HepG2 (cell line): ENCODE results near the gene TRAF5. TPM values are rescaled to one million over a fixed set of nuclear protein-coding genes. Genes with fewer than 3 reads are reported as not detected.

ENCODE experiments used
- CCAR2 ChIP-seq: fragments of 200-400 bp; formaldehyde crosslinking; optimal IDR thresholded peaks from 2 replicates; pipeline ENCODE3; 2018; ENCODE audit warnings: low read depth, mild to moderate bottlenecking, low read length, moderate library complexity
- CHD2 ChIP-seq: IDR thresholded peaks from 2 replicates; pipeline ENCODE4 v1.6.1; 2011; ENCODE audit warnings: low read depth, low read length, improper control_type of control experiment
- EZH2 ChIP-seq: conservative IDR thresholded peaks from 2 replicates; pipeline ENCODE4 v1.6.1; 2012; ENCODE audit warnings: mild to moderate bottlenecking, low read depth, low read length, moderate library complexity
- GZF1 ChIP-seq: sonication (generic); formaldehyde crosslinking; IDR thresholded peaks from 2 replicates; pipeline ENCODE4 v1.5.1; 2020; ENCODE audit warnings: mild to moderate bottlenecking, missing genetic modification reagents
- MAZ ChIP-seq, 2 experiments: sonication (generic) in 1 of 2; formaldehyde crosslinking in 1 of 2; IDR thresholded peaks; 2 replicates each; pipeline versions ENCODE4 v1.5.0 to v1.6.1; 2012 to 2020; ENCODE audit warnings: low read depth in 2 of 2, mild to moderate bottlenecking in 2 of 2, borderline replicate concordance in 1 of 2, improper control_type of control experiment in 1 of 2, low read length in 1 of 2, missing genetic modification reagents in 1 of 2, moderate library complexity in 1 of 2
- MEIS2 ChIP-seq: sonication (generic); formaldehyde crosslinking; IDR thresholded peaks from 2 replicates; pipeline ENCODE4 v1.9.0; 2021; ENCODE audit warnings: mild to moderate bottlenecking, missing genetic modification reagents
- REL ChIP-seq: sonication (generic); formaldehyde crosslinking; conservative IDR thresholded peaks from 2 replicates; pipeline ENCODE4 v1.8.0; 2022; ENCODE audit warnings: mild to moderate bottlenecking, missing genetic modification reagents, moderate library complexity
- RNF2 ChIP-seq: fragments of 450-650 bp; conservative IDR thresholded peaks from 2 replicates; pipeline ENCODE4 v1.6.1; 2016; ENCODE audit warnings: low read depth
- SIN3B ChIP-seq: fragments of 150-350 bp; IDR thresholded peaks from 2 replicates; pipeline ENCODE4 v1.6.1; 2014; ENCODE audit warnings: low read length
- SRF ChIP-seq: IDR thresholded peaks from 2 replicates; pipeline ENCODE4 v1.6.1; 2011; ENCODE audit warnings: mild to moderate bottlenecking, low read depth, low read length, moderate library complexity
- SUZ12 ChIP-seq: fragments of 150-350 bp; IDR thresholded peaks from 2 replicates; pipeline ENCODE4 v1.6.1; 2014; ENCODE audit warnings: low read depth, low read length
- ZNF33B ChIP-seq: sonication (generic); formaldehyde crosslinking; IDR thresholded peaks from 2 replicates; pipeline ENCODE4 v1.5.1; 2020; ENCODE audit warnings: mild to moderate bottlenecking, missing genetic modification reagents
- ZNF547 ChIP-seq: sonication (generic); formaldehyde crosslinking; IDR thresholded peaks from 2 replicates; pipeline ENCODE4 v1.5.1; 2020; ENCODE audit warnings: mild to moderate bottlenecking, missing genetic modification reagents
- ZNF780A ChIP-seq: sonication (generic); formaldehyde crosslinking; IDR thresholded peaks from 2 replicates; pipeline ENCODE4 v1.8.0; 2022; ENCODE audit warnings: mild to moderate bottlenecking, missing genetic modification reagents, moderate library complexity
- polyA plus RNA-seq, 8 experiments: library from polyadenylated mRNA; depleted of rRNA in 3 of 8; stranded (reverse) in 7 of 8; unstranded in 1 of 8; fragments of >200 nt; fragmentation: Illumina TruSeq in 4 of 8; extraction: Trizol in 4 of 8; gene quantifications; 2 replicates each; pipeline versions ENCODE4 v1.2.1 to v1.2.3, GENCODE V29; 2011 to 2016; ENCODE audit warnings: low read depth in 4 of 8, missing spikeins in 1 of 8, mixed read lengths in 1 of 8; ENCODE audit not compliant: insufficient read depth in 1 of 8
- total RNA-seq, 5 experiments: library from RNA; depleted of rRNA; stranded (reverse); fragments of >200 nt; fragmentation: Illumina TruSeq; extraction: Trizol; gene quantifications; 2 replicates each; pipeline ENCODE4 v1.2.3, GENCODE V29; 2016; ENCODE audit warnings: low read depth in 1 of 5
- TF ChIP-seq, protein P1 (sequence below): sonication (generic); formaldehyde crosslinking; IDR thresholded peaks from 2 replicates; pipeline ENCODE4 v1.5.1; 2020; ENCODE audit warnings: missing genetic modification reagents, mild to moderate bottlenecking, borderline replicate concordance
- TF ChIP-seq, protein P2 (sequence below): sonication (generic); formaldehyde crosslinking; IDR thresholded peaks from 2 replicates; pipeline ENCODE4 v1.5.1; 2020; ENCODE audit warnings: mild to moderate bottlenecking, missing genetic modification reagents
- TF ChIP-seq, protein P3 (sequence below): sonication (generic); formaldehyde crosslinking; IDR thresholded peaks from 2 replicates; pipeline ENCODE4 v1.4.0; 2020; ENCODE audit warnings: missing genetic modification reagents
- TF ChIP-seq, protein P4 (sequence below): sonication (generic); formaldehyde crosslinking; IDR thresholded peaks from 2 replicates; pipeline ENCODE4 v1.5.1; 2020; ENCODE audit warnings: mild to moderate bottlenecking, missing genetic modification reagents, moderate library complexity
- TF ChIP-seq, protein P5 (sequence below): sonication (generic); formaldehyde crosslinking; IDR thresholded peaks from 2 replicates; pipeline ENCODE4 v1.4.0; 2020; ENCODE audit warnings: missing genetic modification reagents, borderline replicate concordance

The TRAF5 gene
- total and polyA plus RNA-seq, 2 of the 13 experiments (the other 11 are each of a cell fraction or from before 2014, with no cell fraction given): 0.27 to 1.6 TPM

DNA sequence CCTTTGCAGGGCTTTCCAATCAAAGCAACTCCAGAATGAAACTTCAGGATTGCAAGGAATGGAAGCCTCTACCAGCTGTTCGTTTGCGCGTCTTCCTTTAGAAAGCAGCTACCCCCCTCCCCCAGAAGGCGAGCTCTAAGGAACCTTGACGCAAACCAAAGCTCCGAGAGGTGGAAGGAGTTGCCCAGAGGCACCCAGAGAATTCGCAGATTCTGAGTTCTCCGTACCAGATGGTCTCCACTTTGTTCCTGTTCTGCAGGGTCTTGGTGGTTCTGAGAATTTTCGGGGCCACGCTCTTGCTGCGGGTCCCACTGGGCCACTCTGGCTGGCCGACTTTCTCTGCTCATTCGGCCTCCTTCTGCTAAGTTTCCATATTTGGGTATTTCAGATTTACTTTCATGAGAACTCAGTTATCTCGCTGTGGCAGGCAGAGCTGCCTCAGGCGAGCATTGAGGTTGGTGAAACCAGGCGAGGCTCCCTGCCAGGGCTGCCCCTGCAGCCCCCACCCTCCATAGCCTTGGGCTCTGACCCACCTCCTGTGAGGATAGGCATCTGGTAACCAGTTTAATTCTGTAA lies 801 bp downstream of the TRAF5 start (continued):
- TF ChIP-seq, protein P1, sequence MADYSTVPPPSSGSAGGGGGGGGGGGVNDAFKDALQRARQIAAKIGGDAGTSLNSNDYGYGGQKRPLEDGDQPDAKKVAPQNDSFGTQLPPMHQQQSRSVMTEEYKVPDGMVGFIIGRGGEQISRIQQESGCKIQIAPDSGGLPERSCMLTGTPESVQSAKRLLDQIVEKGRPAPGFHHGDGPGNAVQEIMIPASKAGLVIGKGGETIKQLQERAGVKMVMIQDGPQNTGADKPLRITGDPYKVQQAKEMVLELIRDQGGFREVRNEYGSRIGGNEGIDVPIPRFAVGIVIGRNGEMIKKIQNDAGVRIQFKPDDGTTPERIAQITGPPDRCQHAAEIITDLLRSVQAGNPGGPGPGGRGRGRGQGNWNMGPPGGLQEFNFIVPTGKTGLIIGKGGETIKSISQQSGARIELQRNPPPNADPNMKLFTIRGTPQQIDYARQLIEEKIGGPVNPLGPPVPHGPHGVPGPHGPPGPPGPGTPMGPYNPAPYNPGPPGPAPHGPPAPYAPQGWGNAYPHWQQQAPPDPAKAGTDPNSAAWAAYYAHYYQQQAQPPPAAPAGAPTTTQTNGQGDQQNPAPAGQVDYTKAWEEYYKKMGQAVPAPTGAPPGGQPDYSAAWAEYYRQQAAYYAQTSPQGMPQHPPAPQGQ (CRISPR knock-in tag): no peak
- TF ChIP-seq RNF2 (0 out of 2 replicates have a peak, but pooled peaks have one; percentile 26), MEIS2 (CRISPR knock-in tag) (no peak), MAZ (IDR thresholded peaks at IDR 0.05; ENCODE audit: borderline replicate concordance, low read depth, low read length) (no peak), MAZ (CRISPR knock-in tag; IDR thresholded peaks at IDR 0.05; ENCODE audit: low read depth) (no peak), SUZ12 (no peak), SIN3B (no peak), ZNF33B (no peak), SRF (peak; percentile 46; the same call in 1 of the 2 replicates), EZH2 (peak; percentile 56; the same call in 1 of the 2 replicates), GZF1 (CRISPR knock-in tag) (no peak), ZNF547 (no peak), CCAR2 (no peak), REL (CRISPR knock-in tag) (no peak), ZNF780A (CRISPR knock-in tag) (no peak), CHD2 (no peak)
- TF ChIP-seq, protein P2, sequence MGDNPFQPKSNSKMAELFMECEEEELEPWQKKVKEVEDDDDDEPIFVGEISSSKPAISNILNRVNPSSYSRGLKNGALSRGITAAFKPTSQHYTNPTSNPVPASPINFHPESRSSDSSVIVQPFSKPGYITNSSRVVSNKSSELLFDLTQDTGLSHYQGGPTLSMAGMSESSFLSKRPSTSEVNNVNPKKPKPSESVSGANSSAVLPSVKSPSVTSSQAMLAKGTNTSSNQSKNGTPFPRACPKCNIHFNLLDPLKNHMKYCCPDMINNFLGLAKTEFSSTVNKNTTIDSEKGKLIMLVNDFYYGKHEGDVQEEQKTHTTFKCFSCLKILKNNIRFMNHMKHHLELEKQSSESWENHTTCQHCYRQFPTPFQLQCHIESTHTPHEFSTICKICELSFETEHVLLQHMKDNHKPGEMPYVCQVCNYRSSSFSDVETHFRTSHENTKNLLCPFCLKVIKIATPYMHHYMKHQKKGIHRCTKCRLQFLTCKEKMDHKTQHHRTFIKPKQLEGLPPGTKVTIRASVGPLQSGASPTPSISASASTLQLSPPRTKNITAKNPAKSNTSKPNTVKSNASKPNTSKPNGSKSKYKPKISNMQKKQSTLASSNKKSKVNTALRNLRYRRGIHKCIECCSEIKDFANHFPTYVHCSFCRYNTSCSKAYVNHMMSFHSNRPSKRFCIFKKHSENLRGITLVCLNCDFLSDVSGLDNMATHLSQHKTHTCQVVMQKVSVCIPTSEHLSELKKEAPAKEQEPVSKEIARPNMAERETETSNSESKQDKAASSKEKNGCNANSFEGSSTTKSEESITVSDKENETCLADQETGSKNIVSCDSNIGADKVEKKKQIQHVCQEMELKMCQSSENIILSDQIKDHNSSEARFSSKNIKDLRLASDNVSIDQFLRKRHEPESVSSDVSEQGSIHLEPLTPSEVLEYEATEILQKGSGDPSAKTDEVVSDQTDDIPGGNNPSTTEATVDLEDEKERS (CRISPR knock-in tag): no peak
- TF ChIP-seq, protein P3, sequence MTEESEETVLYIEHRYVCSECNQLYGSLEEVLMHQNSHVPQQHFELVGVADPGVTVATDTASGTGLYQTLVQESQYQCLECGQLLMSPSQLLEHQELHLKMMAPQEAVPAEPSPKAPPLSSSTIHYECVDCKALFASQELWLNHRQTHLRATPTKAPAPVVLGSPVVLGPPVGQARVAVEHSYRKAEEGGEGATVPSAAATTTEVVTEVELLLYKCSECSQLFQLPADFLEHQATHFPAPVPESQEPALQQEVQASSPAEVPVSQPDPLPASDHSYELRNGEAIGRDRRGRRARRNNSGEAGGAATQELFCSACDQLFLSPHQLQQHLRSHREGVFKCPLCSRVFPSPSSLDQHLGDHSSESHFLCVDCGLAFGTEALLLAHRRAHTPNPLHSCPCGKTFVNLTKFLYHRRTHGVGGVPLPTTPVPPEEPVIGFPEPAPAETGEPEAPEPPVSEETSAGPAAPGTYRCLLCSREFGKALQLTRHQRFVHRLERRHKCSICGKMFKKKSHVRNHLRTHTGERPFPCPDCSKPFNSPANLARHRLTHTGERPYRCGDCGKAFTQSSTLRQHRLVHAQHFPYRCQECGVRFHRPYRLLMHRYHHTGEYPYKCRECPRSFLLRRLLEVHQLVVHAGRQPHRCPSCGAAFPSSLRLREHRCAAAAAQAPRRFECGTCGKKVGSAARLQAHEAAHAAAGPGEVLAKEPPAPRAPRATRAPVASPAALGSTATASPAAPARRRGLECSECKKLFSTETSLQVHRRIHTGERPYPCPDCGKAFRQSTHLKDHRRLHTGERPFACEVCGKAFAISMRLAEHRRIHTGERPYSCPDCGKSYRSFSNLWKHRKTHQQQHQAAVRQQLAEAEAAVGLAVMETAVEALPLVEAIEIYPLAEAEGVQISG (CRISPR knock-in tag): 0 out of 2 replicates have a peak, but pooled peaks have one; percentile 3
- TF ChIP-seq, protein P4, sequence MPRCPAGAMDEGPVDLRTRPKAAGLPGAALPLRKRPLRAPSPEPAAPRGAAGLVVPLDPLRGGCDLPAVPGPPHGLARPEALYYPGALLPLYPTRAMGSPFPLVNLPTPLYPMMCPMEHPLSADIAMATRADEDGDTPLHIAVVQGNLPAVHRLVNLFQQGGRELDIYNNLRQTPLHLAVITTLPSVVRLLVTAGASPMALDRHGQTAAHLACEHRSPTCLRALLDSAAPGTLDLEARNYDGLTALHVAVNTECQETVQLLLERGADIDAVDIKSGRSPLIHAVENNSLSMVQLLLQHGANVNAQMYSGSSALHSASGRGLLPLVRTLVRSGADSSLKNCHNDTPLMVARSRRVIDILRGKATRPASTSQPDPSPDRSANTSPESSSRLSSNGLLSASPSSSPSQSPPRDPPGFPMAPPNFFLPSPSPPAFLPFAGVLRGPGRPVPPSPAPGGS (CRISPR knock-in tag): no peak
- TF ChIP-seq, protein P5, sequence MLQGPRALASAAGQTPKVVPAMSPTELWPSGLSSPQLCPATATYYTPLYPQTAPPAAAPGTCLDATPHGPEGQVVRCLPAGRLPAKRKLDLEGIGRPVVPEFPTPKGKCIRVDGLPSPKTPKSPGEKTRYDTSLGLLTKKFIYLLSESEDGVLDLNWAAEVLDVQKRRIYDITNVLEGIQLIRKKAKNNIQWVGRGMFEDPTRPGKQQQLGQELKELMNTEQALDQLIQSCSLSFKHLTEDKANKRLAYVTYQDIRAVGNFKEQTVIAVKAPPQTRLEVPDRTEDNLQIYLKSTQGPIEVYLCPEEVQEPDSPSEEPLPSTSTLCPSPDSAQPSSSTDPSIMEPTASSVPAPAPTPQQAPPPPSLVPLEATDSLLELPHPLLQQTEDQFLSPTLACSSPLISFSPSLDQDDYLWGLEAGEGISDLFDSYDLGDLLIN (CRISPR knock-in tag): no peak
